IPS DF 6.9 (cell line): ENCODE measurements around the gene IGF1.

Experiments
- DNase-seq: peaks from one replicate; pipeline ENCODE4 v3.0.0-alpha.2; 2013; ENCODE audit warnings: low read depth, low spot score
- H3K27ac ChIP-seq: one replicate; pipeline ENCODE4 v1.5.1; 2013; ENCODE audit warnings: low read length, control low read depth
- H3K27me3 ChIP-seq: 2 replicates; pipeline ENCODE4 v1.6.1; 2013; ENCODE audit warnings: mild to moderate bottlenecking, low read length; ENCODE audit not compliant: control insufficient read depth, insufficient read depth
- H3K36me3 ChIP-seq: 2 replicates; pipeline ENCODE4 v1.6.1; 2013; ENCODE audit warnings: low read length; ENCODE audit not compliant: control insufficient read depth, insufficient read depth
- H3K4me1 ChIP-seq: 2 replicates; pipeline ENCODE4 v1.6.1; 2013; ENCODE audit warnings: low read length; ENCODE audit not compliant: control insufficient read depth, insufficient read depth
- H3K4me3 ChIP-seq: 2 replicates; pipeline ENCODE4 v1.5.1; 2013; ENCODE audit warnings: mild to moderate bottlenecking, low read length
- H3K9me3 ChIP-seq: 2 replicates; pipeline ENCODE4 v1.6.1; 2013; ENCODE audit warnings: low read length, inconsistent platforms; ENCODE audit not compliant: control insufficient read depth, insufficient read depth
- WGBS: extraction: QIAGEN DNeasy Blood & Tissue Kit; methylation state at CpG from one replicate; pipeline ENCODE4 v1.1.7; 2013; ENCODE audit warnings: mixed read lengths, missing lambda C conversion rate; ENCODE audit not compliant: insufficient read length, insufficient coverage; 5-methylcytosine and 5-hydroxymethylcytosine counted together

The IGF1 gene

DNA sequence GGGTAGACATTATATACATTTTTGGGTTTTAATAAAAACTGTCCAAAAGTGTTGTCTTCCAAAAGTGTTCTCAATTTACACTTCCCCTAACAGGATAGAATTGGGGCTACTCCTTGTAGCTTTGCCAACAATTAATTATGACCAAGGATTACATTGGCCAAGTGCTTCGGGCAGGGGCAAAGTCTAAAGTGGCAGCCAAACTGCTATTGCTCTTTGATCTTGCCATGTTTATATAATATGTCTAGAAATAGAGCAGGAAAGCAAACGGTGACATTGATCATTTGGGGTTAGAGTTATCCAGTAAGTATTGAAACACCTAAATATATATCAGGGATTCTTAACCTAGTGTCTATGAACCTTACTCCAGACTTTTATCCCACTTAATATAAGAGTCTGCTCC is 31.2 kb upstream of the IGF1 start:
- H3K36me3 ChIP-seq = no peaks in the 10 kb centered on the region
- H3K4me1 ChIP-seq = no peaks in the 10 kb centered on the region; the same call in 1 of the 2 replicates
- no peak overlapping the region for H3K4me3 ChIP-seq
- no peaks in the 10 kb centered on the region for H3K27me3 ChIP-seq
- H3K27ac ChIP-seq = no peak overlapping the region
- no CpG with 5 or more reads among the region's 2 CpGs for WGBS
- H3K9me3 ChIP-seq = no peaks in the 10 kb centered on the region
- no peak for DNase-seq

DNA sequence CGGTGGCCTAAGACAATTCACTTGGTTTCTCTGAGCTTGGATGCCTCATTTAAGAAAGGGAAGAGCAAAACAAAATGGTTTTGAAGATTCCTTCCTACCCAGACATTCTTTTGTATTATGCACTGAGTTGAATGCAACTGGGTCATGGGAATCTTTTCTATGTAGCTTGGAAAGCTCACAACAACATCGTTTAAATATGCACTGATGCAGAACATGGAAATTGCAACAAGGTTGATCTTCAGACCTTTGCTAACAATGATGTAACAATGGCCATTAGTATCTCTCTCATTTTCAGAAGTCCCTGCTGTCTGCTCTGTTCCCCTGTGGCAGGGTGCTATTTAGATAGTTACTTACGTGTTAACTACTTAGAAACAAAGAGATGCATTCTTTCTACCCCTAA is 30.1 kb upstream of the IGF1 start:
- no peaks in the 10 kb centered on the region; the same call in 1 of the 2 replicates for H3K4me1 ChIP-seq
- no peaks in the 10 kb centered on the region for H3K36me3 ChIP-seq
- DNase-seq = no peak
- H3K27me3 ChIP-seq = no peaks in the 10 kb centered on the region
- WGBS = no CpG with 5 or more reads among the region's 3 CpGs
- no peak overlapping the region for H3K27ac ChIP-seq
- no peak overlapping the region for H3K4me3 ChIP-seq
- H3K9me3 ChIP-seq = no peaks in the 10 kb centered on the region

GRCh38 chr12:102510031-102510430 is 29.7 kb upstream of the IGF1 start:
- Histone ChIP-seq H3K4me1 (no peaks in the 10 kb centered on the region; the same call in 1 of the 2 replicates), H3K4me3 (no peak overlapping the region), H3K27me3 (no peaks in the 10 kb centered on the region), H3K27ac (no peak overlapping the region), H3K9me3 (no peaks in the 10 kb centered on the region), H3K36me3 (no peaks in the 10 kb centered on the region)
- DNase-seq = no peak
- no CpG with 5 or more reads among the region's 1 CpG for WGBS

GRCh38 chr12:102509123-102509626 is 28.8 kb upstream of the IGF1 start:
- Histone ChIP-seq H3K36me3 (no peaks in the 10 kb centered on the region), H3K27me3 (no peaks in the 10 kb centered on the region)

DNA sequence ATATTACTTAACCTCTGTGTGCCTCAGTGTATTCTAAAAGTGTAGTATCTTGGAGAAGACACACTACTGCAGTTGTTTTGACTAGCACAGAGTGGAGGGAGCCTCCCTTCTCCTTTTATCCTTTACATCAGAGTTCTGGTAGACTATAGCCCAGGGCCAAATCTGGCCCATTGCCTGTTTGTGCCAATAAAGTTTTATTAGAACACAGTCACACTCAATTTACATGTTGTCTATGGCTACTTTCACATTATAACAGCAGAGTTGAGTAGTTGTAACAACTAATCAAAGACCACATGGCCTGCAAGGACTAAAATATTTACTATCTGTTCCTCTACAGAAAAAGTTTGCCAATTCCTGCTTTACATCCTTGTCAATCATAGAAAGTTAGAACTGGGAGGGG is 27.7 kb upstream of the IGF1 start:
- H3K4me1 ChIP-seq = no peaks in the 10 kb centered on the region
- no peaks in the 10 kb centered on the region for H3K9me3 ChIP-seq
- H3K27ac ChIP-seq = no peak overlapping the region
- H3K36me3 ChIP-seq = no peaks in the 10 kb centered on the region
- H3K27me3 ChIP-seq = no peaks in the 10 kb centered on the region
- no peak for DNase-seq
- H3K4me3 ChIP-seq = no peak overlapping the region

More at GRCh38 chr12:102509123-102509626, 28.8 kb upstream of the IGF1 start:
- no peak for DNase-seq
- Histone ChIP-seq H3K9me3 (no peaks in the 10 kb centered on the region), H3K27ac (no peak overlapping the region), H3K4me1 (no peaks in the 10 kb centered on the region), H3K4me3 (no peak overlapping the region)

DNA sequence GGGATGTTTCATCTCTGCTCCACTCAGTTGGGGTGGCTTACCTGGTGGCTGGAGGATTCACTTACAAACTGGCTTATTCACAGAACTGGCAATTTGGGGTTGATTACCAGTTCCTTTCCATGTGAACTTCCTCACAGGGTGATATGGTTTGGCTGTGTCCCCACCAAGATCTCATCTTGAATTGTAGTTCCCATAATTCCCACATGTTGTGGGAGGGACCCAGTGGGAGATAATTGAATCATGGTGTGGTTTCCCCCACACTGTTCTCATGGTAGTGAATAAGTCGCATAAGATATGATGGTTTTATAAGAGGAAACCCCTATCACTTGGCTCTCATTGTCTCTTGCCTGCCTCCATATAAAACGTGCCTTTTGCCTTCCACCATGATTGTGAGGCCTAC is 26.9 kb upstream of the IGF1 start:
- no peaks in the 10 kb centered on the region for H3K9me3 ChIP-seq
- H3K36me3 ChIP-seq = no peaks in the 10 kb centered on the region
- no CpG with 5 or more reads among the region's 2 CpGs for WGBS
- no peak overlapping the region for H3K27ac ChIP-seq
- no peak for DNase-seq
- H3K27me3 ChIP-seq = no peaks in the 10 kb centered on the region
- no peaks in the 10 kb centered on the region for H3K4me1 ChIP-seq
- H3K4me3 ChIP-seq = no peak overlapping the region

- H3K4me1 ChIP-seq = no peaks in the 10 kb centered on the region
- no CpG with 5 or more reads among the region's 2 CpGs for WGBS
These were observed 24.5 kb upstream of the IGF1 start for GRCh38 chr12:102504871-102505270.

GRCh38 chr12:102504280-102504679 is 23.9 kb upstream of the IGF1 start:
- Histone ChIP-seq H3K27me3 (no peaks in the 10 kb centered on the region), H3K4me3 (no peak overlapping the region), H3K27ac (no peak overlapping the region), H3K9me3 (no peaks in the 10 kb centered on the region), H3K4me1 (no peaks in the 10 kb centered on the region), H3K36me3 (no peaks in the 10 kb centered on the region)
- no peak for DNase-seq
- no CpG with 5 or more reads among the region's 2 CpGs for WGBS

More at GRCh38 chr12:102504871-102505270, 24.5 kb upstream of the IGF1 start:
- DNase-seq = no peak
- no peak overlapping the region for H3K27ac ChIP-seq
- H3K4me3 ChIP-seq = no peak overlapping the region
- no peaks in the 10 kb centered on the region for H3K36me3 ChIP-seq
- no peaks in the 10 kb centered on the region for H3K9me3 ChIP-seq
- H3K27me3 ChIP-seq = no peaks in the 10 kb centered on the region

DNA sequence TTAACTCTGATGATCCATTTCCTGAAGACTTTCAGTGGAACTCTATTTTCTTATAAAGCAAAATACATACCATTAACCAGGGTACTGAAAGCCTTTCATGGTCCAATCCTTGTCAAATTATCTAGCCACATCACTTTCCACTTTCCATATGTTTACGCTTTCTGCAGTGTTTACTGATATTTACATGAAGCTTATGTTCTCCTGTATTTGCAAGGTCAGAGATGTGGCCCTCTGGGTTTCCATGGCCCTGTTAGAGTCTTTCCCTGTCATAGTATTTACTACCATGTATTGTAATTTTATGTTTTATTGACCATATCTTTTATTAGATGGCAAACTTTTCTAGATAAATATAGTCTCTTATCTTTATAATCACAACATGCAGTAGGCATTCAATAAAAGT is 23.5 kb upstream of the IGF1 start:
- WGBS = no CpG with 5 or more reads among the region's 1 CpG
- H3K9me3 ChIP-seq = no peaks in the 10 kb centered on the region
- no peaks in the 10 kb centered on the region for H3K4me1 ChIP-seq
- no peak overlapping the region for H3K27ac ChIP-seq
- DNase-seq = no peak
- no peak overlapping the region for H3K4me3 ChIP-seq
- no peaks in the 10 kb centered on the region for H3K36me3 ChIP-seq
- H3K27me3 ChIP-seq = no peaks in the 10 kb centered on the region

- Histone ChIP-seq H3K27me3 (no peaks in the 10 kb centered on the region), H3K9me3 (no peaks in the 10 kb centered on the region), H3K4me3 (no peak overlapping the region), H3K36me3 (no peaks in the 10 kb centered on the region), H3K4me1 (no peaks in the 10 kb centered on the region), H3K27ac (no peak overlapping the region)
- WGBS = no CpG with 5 or more reads among the region's 2 CpGs
- DNase-seq = no peak
These were observed 22.8 kb upstream of the IGF1 start for GRCh38 chr12:102503056-102503681.

- no peak overlapping the region for H3K4me3 ChIP-seq
- H3K9me3 ChIP-seq = no peaks in the 10 kb centered on the region
- WGBS = no CpG with 5 or more reads among the region's 5 CpGs
- H3K36me3 ChIP-seq = no peaks in the 10 kb centered on the region
- H3K4me1 ChIP-seq = no peaks in the 10 kb centered on the region
- no peak overlapping the region for H3K27ac ChIP-seq
- no peaks in the 10 kb centered on the region for H3K27me3 ChIP-seq
- no peak for DNase-seq
These were observed 21.4 kb upstream of the IGF1 start for GRCh38 chr12:102501773-102502172.
